Activated naive CD4-positive, alpha-beta T cell (primary cell): ENCODE measurements around the gene KIF7.

Source experiments
- DNase-seq, 4 experiments: peaks; one replicate each; lab custom pipeline; 2025; lab: John Stamatoyannopoulos, UW

Gene KIF7

DNA sequence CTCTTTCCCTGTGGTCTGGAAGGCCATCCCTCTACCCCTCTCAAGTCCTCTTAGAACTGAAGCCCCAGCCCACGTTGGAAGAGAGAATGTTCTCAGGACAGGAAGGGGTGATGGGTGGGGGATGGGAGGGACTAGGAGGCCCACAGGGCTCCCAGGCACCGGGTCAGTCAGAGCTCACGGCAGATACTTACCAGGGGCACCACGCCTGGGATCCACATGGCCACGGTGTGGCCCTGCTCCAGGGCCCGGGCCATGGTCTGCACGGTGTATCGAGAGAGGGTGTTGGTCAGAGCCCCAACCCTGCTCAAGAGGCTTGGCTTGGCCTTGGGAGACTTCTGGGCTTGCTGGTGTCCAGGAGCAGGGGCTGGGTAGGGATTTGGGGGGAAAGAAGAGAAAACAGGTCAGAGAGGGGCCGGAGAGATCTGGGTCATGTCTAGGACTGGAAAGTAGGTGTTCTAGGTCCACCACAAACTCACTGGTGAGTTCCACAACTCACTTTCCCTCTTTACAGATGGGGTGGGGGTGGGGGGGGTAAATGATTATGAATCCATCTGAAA lies 14.1 kb upstream of the KIF7 start:
- DNase-seq: no peak

DNA sequence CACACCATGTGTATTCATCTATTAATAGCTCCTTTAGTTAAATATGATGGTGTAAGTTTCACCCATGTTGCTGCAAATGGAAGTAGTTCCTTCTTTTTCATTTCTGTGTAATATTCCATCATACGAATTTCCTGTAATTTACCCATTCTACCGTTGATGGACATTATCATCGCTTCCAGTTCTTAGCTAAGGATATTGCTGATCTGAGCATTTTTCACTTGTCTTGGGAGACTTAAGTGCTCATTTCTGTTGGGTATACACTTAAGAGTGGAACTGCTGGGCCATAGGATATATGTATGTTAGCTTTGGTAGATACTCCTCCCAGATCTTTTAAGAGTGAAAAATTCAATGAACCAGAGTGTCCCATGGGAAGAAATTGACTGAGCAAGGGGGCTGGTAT lies 12.9 kb upstream of the KIF7 start:
- no peak for DNase-seq

DNA sequence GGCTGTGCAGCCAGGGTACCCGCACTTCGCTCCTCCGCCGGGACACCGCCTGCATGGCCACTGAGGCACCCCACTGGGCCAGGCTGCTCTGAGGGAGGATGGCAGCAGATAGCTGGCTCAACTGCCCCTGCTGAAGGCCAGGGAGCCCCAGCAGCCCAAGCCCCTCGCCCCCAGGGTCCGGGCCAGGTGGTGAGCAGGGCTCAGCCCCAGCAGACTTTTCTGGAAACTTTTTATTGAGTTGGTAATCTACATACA lies 12.4 kb upstream of the KIF7 start:
- no peak for DNase-seq

DNA sequence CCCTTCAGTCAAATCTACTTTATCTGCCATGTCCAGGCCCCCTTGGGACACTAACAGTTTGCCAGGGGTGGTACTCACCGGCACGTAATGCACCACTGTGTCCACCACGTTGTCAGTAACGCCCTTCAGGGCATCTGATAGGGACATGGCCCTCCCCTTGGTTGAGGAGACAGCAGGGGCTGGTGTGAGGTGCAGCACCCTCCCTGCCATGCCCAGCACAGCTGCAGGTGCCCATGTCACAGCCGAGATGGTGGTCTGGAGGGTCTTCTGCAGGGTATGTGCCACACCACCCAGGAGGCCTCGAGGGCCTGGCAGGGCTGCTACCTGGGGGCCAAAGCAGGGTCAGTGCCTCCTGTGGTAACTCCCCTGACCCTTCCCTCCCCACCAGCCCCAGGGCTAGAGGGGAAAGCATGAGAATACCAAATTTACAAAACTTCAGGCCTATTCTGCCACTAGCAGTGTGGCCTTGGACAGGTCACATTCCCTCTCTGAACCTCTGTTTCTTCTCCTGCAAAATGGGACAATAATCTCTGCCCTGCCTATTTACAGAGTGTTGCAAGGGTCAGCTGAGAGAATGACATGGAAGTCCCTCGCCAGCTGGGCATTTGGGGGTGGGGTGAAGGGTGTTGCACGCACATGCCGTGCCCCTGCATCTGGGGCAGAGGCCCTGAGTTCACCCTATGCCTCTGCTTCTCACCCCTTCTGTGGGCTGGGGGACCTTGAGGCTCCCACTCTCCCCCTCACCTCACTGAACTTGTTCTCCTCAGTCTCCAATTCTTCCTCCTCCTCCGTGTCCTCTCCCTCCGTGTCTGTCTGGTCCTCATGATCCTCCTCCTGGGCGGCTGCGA lies 11.8 kb upstream of the KIF7 start:
- no peak for DNase-seq

DNA sequence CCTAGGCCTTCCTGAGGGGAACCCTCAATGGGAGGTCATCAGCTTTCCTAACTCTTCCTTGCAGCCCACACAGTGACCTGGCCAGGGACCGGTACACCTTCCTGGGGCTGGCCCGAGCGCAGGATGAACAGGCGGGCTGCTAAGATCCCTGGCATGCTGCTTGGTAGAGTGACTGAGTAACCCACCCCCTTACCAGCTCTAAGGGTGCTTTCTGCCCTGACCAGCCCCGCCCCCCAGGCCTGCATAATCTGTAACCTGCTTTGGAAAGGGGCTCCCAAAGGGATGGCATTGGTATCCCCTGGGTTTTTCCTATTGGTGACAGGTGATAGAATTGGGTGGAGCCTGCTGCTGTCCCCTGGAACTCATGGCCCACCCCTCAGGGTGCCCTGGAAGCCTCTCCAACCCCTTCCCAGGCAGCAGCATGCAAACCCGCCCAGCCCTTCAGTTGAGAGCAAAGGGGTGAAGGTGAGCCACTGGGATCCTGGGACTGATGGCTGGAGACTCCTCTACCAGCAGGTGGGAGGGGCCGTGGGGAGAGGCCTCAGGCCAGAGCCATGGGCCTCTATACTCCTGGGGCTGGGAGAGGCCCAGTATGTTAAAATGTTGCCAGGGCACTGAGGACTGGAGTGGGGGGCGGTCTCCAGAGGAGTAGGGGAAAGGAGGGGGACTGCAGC lies 11.1 kb upstream of the KIF7 start:
- no peak for DNase-seq

DNA sequence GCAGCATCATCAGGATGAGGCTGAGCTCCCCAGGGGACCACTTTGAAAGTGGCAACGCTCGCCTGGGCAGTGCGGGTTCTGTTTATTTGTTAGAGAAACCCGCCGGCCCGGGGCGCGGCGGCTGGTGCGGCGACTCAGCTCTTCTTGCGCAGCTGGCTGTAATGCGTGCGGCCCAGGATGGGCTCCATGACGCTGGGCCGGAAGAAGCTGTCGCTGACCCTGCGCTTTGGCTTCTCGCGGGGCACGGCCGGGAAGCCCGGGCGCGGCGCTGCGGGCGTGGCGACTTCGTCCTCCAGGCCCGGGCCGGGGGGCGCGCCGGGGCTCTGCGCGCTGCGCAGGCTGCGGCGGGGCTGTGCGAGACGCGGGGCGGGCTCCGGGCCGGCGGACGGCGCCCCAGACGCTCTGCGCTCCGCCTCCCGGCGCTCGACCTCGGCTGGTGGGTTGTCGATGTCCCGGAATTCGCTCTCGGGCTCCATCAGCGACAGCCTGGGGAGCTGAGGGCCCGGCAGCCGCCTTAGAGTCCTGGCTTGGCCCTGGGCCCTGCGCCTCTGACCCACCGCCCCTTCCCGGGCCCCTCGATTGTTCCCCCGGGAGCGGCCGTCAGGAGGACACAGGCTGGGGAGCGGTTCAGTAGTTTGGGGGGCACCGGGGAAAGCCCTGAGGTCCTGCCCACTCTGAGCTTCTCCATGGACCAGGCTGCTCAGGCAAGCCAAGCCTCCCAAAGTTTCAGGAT lies 10.3 kb upstream of the KIF7 start:
- DNase-seq: no peak

DNA sequence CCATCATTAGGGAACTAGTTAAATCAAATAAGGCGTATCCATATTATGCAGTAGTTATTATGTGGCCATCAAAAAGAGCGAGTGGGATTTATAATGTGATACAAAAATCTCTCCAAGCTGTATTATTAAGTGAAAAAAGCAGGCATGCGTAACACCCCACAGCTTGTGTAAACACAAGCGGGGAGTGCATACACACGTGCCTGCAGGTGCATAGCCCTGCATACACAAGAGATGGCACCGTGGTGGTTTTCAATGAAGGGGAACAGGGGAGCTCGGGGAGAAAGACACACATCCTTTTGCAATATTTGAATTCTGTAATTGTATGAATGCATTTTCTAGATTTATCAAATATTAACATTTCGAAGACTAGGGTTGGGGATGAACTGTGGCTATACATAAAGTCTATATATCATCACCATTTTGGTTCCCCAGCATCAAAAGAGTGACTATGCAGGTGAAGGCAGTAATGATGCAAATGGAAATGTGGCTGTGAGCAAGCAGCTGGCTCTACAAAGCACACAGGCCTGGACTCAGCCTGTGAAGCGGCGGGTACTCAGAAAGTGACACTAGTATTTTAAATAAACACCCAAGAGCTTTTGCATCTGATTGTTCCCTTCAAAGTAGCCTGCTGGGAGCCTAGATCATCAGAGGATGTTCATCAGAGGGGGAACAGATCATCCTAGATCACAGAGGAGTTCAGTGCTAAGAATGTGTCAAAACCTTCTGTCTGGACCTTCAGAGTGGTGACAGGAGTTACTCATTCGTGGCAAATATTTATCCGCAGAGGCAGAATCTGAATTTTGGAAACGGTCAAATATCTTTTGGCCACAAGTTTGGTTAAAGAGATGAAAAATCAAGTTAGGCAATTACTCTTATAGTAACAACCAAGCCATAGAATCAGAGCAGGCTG lies 9.4 kb upstream of the KIF7 start:
- DNase-seq: no peak

DNA sequence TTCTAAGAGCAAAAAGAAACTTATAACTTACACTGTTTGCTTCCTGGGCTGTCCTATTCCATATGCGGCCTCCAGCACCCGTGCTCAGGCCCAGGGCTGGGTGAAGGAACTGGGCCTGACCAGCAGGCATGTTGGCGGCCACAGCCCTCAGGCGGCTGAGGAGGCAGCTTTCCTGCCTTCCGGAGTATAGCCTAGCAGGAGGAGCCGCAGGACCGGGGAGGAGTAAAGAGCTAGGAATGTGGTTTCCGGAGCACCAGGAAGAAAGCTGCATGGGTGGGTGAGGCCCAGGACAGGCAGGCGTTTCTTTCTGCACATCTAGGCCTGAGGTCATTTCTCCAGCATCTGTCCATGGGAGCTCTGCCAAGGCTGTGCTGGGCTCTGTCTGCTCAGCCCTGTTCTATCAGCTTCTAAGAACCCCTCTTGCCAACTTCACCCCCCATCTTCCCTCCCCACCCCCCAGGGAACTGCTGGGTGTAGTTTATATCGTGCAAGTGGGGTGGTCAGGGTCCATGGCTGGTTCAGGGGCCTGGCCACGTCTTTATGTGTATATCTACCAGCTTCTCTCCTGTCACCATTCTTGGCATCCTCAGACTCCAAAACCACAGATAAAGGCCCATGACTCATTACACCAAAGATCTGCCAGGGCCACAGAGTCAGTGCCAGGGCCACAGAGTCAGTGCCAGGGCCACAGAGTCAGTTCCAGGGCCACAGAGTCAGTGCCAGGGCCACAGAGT lies 7.8 kb upstream of the KIF7 start:
- no peak for DNase-seq

DNA sequence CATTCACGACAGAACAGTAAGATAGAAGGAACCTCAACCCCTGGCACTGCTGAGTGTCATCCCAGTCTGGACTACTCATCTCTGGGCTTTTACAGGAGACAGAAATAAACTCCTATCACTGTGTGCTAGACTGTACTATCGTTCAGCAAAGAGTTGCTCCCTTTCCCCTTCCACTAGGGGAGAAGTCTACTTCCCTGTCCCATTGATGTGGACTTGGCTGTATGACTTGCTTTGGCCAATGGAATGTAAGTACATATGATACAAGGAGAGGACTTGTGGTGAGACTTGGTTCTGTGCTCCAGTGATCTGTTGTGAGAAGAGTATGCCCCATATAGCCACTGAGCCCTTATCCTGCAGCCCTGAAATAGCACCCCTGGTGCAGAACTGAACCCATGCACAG lies 5.3 kb upstream of the KIF7 start:
- no peak for DNase-seq

DNA sequence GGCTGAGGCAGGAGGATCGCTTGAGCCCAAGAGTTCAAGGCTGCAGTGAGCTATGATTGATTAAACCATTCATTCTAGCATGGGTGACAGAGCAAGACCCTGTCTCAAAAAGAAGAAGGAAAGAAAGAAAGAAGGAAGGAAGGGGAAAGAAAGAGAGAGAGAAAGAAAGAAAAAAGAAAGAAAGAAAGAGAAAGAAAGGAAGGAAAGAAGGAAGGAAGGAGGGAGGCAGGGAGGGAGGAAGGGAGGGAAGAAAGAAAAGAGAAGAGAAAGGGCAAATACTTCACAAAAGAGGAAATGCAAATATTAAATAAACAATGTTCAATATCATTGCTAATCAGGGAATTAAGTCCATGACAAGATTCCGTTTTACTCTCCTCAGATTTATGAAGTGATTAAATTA lies 4.0 kb upstream of the KIF7 start:
- DNase-seq: no peak

DNA sequence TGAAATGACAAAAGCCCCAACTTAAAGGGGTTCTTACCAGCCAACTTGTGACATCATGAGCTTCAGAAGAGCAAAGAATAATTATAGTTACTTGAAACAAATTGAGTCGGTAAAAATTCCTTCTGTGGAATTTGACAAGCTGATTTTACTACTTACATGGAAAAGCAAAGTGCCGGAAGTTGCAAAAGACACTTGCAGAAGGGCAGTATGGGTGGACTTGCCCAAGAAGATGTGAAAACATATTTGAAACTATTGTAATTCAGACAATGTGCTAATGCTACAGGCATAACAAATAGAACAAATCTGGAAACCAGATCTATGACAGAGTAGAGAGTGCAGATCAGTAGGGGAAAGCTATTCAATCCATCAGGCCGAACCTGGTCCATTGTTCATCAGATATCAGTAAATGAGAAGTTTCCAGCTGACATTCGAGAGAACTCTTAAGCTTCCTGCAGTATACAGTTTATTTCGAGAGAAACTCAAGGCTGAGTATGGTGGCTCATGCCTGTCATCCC lies 2.5 kb upstream of the KIF7 start:
- DNase-seq: no peak

DNA sequence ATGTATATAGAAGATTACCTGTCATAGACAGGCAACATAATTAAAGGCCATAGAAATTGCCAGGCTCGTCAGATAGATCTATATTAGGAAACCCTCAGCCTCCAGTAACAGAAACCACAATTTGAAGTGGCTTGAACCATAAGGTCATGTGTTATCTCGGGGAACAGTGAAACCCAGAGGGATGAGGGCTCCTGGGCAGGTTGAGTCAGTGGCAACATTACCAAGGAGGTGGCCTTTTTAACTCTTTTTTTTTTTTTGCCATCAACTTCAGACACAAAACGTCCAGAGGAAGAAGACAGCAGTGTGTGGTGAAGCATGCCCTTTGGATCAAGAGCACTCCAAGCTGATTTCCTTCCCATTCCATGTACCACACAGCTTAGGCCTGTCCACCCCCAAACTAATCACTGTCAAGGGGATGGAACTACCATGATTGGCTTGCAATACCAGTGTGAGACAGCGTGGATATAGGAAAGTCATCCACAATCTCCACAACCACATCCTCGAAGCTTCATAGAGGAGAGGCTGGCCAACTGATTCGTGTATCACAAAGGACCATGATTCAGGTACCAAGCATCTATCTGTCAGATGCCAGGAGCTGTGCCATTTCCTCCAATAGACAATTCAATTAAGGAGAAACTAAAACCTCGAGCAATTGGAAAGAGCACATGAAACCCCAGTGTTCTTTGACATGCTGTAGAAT lies 999 bp upstream of the KIF7 start:
- DNase-seq: no peak

DNA sequence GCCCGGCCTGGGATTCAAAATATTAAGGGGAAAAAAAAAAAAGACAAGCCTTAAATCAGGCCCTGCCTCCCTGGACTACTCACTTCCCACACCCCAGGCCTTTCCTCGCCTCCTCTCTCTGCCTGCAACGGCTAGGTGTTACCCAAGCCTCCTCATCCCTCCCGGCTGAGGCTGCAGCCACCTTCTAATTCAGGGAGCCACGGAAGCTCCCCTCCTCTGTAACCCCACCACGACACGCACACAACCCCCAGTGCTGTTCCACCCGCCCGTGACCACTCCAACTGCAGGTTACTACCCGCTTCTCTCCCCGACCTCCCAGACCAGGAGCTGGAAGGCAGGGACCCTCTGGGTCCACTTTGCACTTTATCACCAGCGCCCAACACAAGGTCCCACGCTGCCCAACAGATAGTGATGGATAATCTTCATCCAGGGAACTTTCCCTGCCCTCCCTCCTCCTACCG lies 936 bp downstream of the KIF7 start:
- no peak for DNase-seq

DNA sequence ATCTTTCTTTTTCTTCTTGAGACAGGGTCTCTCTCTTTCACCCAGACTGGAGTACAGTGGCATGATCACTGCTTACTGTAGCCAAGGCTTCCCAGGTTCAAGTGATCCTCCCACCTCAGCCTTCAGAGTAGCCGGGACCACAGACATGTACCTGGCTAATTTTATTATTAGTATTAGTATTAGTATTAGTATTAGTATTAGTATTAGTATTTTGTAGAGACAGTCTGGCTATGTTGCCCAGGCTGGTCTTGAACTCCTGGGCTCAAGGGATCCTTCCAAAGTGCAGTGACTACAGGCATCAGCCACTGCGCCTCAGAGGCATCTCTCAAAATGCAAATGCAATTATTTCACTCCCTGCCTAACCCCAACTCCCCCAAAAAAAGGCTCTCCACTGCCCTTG lies 1.7 kb downstream of the KIF7 start:
- DNase-seq: no peak

DNA sequence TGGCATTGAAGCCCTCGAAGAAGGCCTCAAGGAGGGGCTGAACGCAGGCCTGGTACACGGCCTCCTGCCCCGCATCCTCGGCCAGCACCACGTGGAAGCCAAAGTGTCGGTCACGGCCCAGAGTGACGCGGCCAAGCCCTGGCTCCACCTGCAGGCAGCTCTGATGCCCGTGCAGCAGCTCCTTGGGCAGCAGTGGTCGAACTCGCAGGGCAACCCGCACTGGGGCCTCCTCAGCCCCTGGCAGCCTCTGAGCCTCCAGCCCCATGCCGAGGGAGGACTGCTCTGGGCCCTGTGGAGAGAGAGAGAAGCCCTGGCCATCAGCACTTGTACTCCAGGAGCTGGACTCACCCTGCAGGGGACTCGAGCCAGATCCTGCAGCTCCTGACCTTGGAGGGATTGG lies 2.6 kb downstream of the KIF7 start:
- DNase-seq: no peak

DNA sequence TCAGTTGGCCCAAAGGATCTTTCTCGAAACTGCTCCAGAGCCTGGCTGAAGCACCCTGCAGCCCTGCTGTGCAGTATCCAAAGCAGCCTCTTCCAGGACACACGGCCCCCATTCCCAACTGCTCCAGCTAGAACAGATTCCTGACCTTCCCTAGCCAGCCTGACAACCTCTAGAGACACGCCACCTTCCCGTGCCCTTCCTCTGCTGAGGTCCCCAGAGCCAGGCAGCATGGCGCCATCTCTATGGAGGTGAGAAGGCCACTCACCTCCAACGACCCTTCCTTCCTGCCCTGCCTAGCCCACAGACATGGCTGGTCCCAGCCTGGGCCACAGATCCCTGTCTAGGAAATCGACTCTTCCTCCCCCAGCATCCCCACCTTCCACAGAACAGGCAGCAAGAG lies 3.1 kb downstream of the KIF7 start:
- no peak for DNase-seq

DNA sequence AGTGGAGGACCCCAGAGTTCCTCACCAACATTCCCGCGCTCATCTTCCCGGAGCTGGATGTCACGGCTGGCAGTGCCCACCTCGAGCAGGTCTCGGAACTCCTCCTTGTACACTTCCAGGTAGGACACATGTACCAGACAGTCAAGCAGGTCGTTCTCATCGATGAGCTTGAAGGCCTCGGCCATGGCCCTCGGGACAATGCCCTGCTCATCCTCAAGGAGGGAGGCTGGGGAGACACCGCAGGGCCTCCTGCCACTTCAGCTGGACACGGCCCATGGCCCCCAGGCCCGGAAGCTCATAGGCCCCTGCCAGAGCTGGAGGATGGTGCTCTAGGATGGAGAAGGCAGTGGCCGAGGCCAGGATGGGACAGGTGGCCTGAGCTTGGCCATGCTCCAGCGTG lies 5.6 kb downstream of the KIF7 start:
- no peak for DNase-seq

DNA sequence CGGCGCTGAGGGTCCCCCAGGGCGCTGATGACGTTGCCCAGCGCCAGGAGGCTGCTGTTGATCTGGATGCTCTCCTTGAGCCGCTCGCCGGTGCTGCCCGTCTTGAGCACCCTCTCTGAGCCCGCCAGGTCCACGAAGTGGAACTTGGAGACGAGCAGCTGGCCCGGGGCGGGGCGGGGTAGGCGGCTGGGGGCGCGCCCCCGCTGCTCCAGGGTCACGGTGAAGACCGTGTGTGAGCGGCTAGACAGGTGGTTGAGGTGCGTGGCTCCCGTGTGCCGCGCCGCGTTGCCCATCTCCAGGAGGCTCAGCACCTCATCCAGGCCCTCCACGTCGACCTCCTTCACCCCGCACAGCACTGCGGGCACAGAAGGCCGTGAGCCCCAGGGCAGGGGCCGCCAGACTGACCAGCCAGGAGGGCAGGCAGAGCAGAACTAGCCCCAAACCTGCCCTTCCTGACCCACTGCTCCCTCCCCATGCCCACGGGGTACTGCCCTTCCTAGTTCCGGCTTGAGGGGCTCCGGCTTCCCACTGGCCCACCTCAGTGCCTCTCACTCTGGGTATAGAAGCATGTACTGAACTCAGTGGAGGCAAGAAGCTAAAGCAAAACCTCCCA lies 6.1 kb downstream of the KIF7 start:
- DNase-seq: no peak

DNA sequence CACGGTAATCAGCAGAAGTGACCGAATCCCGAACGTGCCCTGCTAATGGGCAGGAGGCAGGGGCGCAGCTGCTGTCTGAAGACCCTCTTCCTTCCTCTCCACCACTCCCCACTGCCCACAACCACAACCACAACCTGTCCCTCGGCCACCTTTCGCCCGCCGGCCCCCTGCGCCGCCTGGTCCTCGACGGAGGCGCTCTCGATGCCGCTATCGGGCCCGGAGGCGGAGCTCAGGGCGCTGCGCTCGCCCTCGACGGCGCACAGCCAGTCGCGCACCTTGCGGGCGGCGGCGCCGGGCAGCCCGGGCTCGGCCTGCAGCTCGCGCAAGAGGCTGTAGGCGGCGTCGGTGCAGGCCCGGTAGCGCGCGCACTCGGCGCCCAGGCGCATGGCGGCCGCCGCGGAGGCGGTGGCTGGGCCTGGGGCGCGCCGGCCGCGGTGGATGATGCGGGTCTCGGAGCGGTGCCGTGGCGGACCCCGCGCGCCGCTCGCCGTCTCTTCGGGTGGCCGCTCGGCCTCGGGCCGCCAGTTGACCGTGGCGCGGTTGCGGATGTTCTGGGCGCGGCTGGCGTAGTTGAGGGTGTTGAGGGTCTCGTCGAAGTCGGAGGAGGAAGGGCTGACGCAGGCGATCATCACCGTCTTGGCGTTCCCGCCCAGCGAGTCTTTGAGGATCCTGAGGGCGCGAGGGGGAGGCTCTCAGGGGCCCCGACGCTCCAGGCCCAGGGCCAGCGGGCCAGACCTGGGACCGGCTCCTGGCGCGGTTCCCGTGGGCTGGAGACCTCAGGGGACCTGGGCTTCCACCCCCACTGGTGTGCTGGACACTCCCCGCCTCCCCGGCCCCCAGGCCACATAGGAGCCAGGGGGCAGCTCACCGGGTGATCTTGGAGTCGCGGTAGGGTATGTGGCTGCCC lies 6.9 kb downstream of the KIF7 start:
- DNase-seq: no peak
